ENCODE data around the gene MAMDC2. TPM values are rescaled to one million over a fixed set of nuclear protein-coding genes. Genes with fewer than 3 reads are reported as not detected.

MAMDC2 gene
- total RNA-seq, 1 donor from 2014 or later = 13.4 TPM

- no peak for TF ChIP-seq CTCF (IDR thresholded peaks at IDR 0.05; ENCODE audit: insufficient read depth, low read length, poor library complexity, severe bottlenecking)
Observed at GRCh38 chr9:70142101-70142500, 98.5 kb downstream of the MAMDC2 start.

GRCh38 chr9:70143394-70144130, 99.9 kb downstream of the MAMDC2 start:
- no peak for TF ChIP-seq CTCF (IDR thresholded peaks at IDR 0.05; ENCODE audit: insufficient read depth, low read length, poor library complexity, severe bottlenecking)
- Histone ChIP-seq H3K27me3 (ENCODE audit: control insufficient read depth, insufficient read depth, low read length) (no peaks in the 10 kb centered on the region), H3K36me3 (ENCODE audit: control insufficient read depth, insufficient read depth, low read length) (no peaks in the 10 kb centered on the region), H3K4me3 (ENCODE audit: low read depth, low read length) (no peak overlapping the region)
- DNase-seq (ENCODE audit: low read depth) = no peak

More at GRCh38 chr9:70142101-70142500, 98.5 kb downstream of the MAMDC2 start:
- Histone ChIP-seq H3K36me3 (ENCODE audit: control insufficient read depth, insufficient read depth, low read length) (no peaks in the 10 kb centered on the region), H3K4me3 (ENCODE audit: low read depth, low read length) (no peak overlapping the region), H3K27me3 (ENCODE audit: control insufficient read depth, insufficient read depth, low read length) (no peaks in the 10 kb centered on the region)
- no peak for DNase-seq (ENCODE audit: low read depth)

- Histone ChIP-seq H3K36me3 (ENCODE audit: control insufficient read depth, insufficient read depth, low read length) (no peaks in the 10 kb centered on the region), H3K27me3 (ENCODE audit: control insufficient read depth, insufficient read depth, low read length) (no peaks in the 10 kb centered on the region), H3K4me3 (ENCODE audit: low read depth, low read length) (no peak overlapping the region)
- DNase-seq (ENCODE audit: low read depth) = no peak
- TF ChIP-seq CTCF (IDR thresholded peaks at IDR 0.05; ENCODE audit: insufficient read depth, low read length, poor library complexity, severe bottlenecking) = no peak
Observed at GRCh38 chr9:70144131-70144503, 100.5 kb downstream of the MAMDC2 start.

- no peak for TF ChIP-seq CTCF (IDR thresholded peaks at IDR 0.05; ENCODE audit: insufficient read depth, low read length, poor library complexity, severe bottlenecking)
- Histone ChIP-seq H3K27me3 (ENCODE audit: control insufficient read depth, insufficient read depth, low read length) (no peaks in the 10 kb centered on the region), H3K36me3 (ENCODE audit: control insufficient read depth, insufficient read depth, low read length) (no peaks in the 10 kb centered on the region), H3K4me3 (ENCODE audit: low read depth, low read length) (no peak overlapping the region)
- no peak for DNase-seq (ENCODE audit: low read depth)
Observed at GRCh38 chr9:70145981-70146380, 102.3 kb downstream of the MAMDC2 start.

GRCh38 chr9:70147196-70147595, 103.5 kb downstream of the MAMDC2 start:
- no peak for DNase-seq (ENCODE audit: low read depth)
- Histone ChIP-seq H3K36me3 (ENCODE audit: control insufficient read depth, insufficient read depth, low read length) (no peaks in the 10 kb centered on the region), H3K27me3 (ENCODE audit: control insufficient read depth, insufficient read depth, low read length) (no peaks in the 10 kb centered on the region), H3K4me3 (ENCODE audit: low read depth, low read length) (no peak overlapping the region)
- no peak for TF ChIP-seq CTCF (IDR thresholded peaks at IDR 0.05; ENCODE audit: insufficient read depth, low read length, poor library complexity, severe bottlenecking)

GRCh38 chr9:70147651-70148050, 104.0 kb downstream of the MAMDC2 start:
- H3K4me3 ChIP-seq (ENCODE audit: low read depth, low read length) = no peak overlapping the region
- no peak for TF ChIP-seq CTCF (IDR thresholded peaks at IDR 0.05; ENCODE audit: insufficient read depth, low read length, poor library complexity, severe bottlenecking)
- DNase-seq (ENCODE audit: low read depth) = no peak
- no peaks in the 10 kb centered on the region for H3K27me3 ChIP-seq (ENCODE audit: control insufficient read depth, insufficient read depth, low read length)
- no peaks in the 10 kb centered on the region for H3K36me3 ChIP-seq (ENCODE audit: control insufficient read depth, insufficient read depth, low read length)
